Inferior parietal cortex (tissue), 1 donor: ENCODE results near the gene JMJD8.

ENCODE experiments used
- DNase-seq: peaks from one replicate; pipeline ENCODE4 v3.0.0-alpha.2; 2016; ENCODE audit errors: extremely low spot score

JMJD8 gene

GRCh38 chr16:709566-710499 is 25.7 kb upstream of the JMJD8 start:
- DNase-seq, result peak; percentile 86

DNA sequence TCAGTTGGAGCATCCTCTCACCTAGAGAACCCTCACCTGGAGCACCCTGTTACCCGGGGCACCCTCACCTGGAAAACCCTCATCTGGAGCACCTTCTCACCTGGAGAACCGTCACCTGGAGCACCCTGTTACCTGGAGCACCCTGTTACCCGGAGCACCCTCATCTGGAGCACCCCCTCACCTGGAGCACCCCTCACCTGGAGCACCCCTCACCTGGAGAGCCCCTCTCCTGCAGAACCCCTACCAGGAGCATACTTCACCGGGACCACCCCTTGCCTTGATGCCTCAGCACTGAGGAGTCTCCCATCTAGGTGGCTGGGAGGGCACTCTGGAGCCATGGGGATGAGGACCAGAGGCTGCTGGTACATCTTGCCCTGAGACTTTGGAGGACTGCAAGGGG is 24.8 kb upstream of the JMJD8 start:
- DNase-seq, result no peak

- no peak for DNase-seq
Measured at GRCh38 chr16:708019-708418, 23.9 kb upstream of the JMJD8 start.

- DNase-seq, result no peak
Measured at GRCh38 chr16:707062-707538, 23.0 kb upstream of the JMJD8 start.

DNA sequence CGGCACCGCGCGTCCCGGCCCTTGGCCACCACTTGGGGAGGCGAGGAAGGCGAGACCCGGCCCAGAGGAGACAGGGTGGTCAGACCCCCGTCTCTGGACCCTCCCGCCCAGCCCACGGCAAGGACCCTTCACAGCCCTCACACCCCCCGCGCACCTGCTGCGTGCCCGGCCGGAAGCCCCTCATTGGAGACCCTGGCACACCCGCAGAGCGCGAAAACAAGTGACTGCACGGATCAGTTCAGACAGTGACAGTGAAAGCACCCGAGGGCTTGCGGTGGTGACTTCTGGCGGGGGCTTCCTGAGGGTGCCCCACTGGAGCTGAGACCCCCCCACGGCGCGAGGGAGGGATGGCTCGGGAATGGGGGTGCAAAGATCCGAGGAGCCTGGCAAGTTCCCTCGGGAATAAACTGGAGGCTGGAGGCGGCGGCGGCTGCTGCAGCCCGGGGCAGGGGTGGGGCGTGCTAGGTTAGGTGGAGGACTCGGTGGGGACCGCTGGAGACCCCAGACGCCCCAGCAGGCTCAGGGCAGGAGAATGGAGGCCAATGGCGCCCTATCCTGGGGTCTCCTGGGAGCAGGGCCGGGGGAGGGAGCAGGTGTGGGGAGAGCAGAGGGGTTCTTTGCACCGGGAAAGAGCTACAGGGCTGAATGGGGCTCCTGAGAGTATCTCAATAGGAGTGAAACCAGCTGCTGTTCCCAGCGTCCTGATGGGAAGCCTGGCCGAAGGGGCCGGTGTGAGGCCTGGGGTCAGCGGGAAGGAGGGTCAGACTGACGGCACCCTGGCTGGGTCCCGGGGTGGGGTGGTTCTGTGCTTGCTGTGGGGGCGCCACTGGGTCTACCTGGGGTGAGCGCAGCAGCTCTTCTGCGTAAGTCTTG is 22.3 kb upstream of the JMJD8 start:
- DNase-seq, result no peak

- DNase-seq, result no peak
Measured at GRCh38 chr16:705431-706188, 21.5 kb upstream of the JMJD8 start, which contains the start of gene FBXL16. FBXL16 (minus strand) TSS chr16:705801; CDS start chr16:697405, 8,396 bp downstream.

DNA sequence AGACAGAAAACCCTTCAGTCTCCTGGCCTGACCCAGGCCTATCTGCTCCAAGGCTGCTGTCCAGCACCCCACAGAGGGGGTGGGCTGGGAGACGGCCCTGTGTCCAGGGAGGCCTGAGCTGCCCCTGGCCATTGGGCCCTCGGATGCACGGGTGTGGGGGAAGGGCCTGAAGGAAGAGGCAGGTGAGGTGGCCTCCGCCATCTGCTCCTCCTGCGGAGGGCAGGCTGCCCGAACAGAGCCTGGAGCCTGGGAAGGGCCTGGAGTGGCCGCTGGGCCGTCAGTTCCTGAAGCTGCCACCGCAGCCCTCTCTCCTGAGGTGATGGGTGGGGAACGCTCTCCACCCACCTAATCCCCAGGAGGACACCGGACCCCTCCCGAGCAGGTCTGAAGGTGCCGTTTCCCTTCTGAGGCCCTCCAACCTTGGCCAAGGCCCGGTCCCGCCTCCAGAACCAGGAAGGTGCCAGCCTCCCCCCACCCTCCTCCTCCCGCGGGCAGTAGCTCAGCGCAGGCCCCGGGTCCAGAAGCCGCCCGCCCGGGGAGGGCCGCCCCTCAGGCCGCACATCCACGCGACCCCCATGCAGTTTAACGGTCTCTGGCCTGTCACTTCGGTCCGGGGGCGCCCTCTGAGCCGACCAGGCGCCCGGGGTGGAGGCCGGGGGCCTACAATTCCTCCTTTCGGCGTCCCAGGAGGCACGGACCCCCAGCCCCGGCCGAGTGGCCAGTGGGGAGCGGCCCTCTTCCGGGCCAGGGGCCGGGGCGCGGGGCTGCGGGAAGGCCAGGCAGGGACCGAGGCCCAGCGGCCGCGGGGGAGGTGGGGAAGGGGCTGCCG is 20.6 kb upstream of the JMJD8 start:
- DNase-seq, result no peak

GRCh38 chr16:704047-704446 is 19.9 kb upstream of the JMJD8 start:
- DNase-seq, result no peak

- no peak for DNase-seq
Measured at GRCh38 chr16:703406-703805, 19.3 kb upstream of the JMJD8 start.

DNA sequence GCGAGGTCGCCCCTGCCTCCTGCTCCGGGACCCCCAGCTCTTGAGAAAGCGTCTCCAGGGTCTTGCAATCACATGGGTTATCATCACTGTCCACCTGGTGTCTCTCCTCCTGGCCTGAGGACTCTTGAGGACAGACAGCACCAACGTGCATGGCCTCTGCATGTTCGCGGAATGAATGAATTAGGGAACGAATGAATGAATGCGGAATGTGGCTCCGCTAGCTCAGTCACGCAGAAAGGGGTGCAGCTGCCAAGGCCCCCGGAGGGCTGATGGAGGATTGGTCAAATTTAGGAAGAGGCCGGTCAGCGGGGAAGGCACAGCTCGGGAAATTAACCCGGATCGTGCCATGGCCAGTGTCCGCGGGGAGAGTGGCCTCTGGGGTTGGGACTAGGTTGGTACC is 18.2 kb upstream of the JMJD8 start:
- no peak for DNase-seq

GRCh38 chr16:700684-701584 is 16.8 kb upstream of the JMJD8 start:
- no peak for DNase-seq

DNA sequence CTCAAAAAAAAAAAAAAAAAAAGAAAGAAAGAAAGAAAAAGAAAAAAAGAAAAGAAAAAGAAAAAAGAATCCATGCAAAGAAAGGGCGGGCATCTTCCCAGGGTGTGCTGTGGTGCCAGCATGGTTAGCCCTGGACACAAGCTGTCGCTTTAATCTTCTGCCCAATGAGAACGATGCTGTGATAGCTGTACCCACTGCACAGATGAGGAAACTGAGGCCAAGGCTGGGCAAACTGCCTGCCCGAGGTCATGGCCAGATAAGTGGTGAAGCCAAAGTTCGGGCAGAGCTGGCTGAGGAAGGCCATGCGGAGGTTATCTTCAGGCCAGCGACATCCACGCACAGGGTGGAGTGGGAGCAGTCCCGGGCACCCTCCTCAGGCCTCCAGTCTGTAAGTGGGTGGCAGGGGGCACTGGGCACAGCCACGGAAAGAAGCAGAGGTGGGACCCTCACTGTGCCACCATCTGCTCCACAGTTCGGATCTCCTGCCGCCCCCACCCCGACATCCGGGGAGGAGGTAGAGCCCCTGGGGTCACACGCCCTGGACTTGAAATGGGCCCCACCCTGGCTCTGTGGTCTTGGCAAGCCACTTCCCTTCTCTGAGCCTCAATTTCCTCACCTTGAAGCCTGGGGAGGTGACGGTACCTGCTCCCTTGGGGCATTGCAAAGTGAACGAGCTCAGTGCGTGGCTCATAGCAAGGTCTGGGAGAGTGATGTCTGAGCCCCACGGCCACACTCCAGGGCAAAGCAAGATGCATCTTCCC is 15.0 kb upstream of the JMJD8 start:
- no peak for DNase-seq

DNA sequence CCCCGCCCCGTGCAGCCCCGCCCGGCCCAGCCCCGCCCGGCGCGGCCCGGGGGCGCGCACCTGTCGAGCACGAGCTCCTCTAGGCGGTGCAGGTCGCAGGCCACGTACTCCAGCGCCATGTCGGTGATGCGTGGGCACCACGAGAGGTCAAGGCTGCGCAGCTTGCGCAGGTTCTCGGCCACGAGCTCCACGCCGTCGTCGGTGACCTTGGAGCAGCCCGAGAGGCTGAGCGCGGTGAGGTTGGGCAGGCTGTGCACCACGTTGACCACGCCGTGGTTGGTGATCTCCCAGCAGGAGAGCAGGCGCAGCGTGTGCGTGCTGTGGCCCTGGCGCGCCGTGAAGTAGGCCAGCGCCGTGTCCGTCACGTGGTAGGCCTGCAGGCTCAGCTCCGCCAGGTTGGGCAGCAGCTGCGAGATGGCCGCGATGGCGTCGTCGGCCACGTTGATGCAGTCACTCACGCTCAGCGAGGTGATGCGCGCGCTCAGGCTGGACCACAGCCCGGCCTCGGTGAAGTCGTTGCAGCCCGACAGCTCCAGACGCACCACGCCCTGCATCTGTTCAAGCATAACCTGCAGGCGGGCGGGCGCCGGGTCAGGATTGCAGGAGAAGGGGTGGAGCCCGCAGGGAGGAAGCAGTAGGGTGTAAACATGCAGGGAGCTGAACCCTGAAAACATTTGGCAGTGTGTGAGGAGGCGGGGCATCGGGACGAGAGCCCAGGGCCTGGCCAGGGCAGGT is 11.4 kb upstream of the JMJD8 start:
- DNase-seq, result no peak

GRCh38 chr16:694863-695354 is 10.8 kb upstream of the JMJD8 start:
- no peak for DNase-seq

GRCh38 chr16:694187-694862 is 10.2 kb upstream of the JMJD8 start:
- DNase-seq, result no peak

GRCh38 chr16:693766-694165 is 9.6 kb upstream of the JMJD8 start:
- DNase-seq, result no peak

DNA sequence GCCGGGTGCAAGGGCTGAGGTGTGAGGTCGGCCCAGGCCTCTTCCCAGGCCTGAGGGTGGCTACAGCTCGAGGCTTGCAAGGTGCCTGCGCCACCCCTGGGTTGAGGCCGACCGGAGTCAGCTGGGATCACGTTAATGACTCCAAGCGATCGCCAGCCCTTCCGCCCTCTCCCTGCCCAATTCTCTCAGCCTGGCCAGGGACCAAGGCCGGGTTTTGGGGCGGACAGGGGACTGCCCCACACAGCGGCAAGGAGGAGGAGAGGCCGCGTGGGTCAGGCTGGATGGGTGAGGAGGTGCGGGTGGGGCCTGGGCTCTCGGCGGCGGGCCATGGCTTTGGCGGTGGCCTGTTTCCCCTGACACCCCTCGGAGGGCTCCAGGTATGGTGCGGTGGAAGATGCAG is 9.2 kb upstream of the JMJD8 start:
- no peak for DNase-seq
